GM19351 (cell line): ENCODE results near the gene KIF25.
"Not testable (repeated sequence)": the region's sequence is repeated elsewhere in the genome, so short reads cannot be mapped to it uniquely, and the experiment has no call there.

Source experiments
- ATAC-seq: cut with Tn5 transposase; IDR thresholded peaks from one replicate; pipeline ENCODE4 v1.9.1; 2021; ENCODE audit warnings: mild to moderate bottlenecking, moderate library complexity; ENCODE audit not compliant: unreplicated experiment

Gene KIF25

GRCh38 chr6:168062346-168063289 lies 65.1 kb downstream of the KIF25 start:
- ATAC-seq = no peak

GRCh38 chr6:168063431-168063830 lies 66.0 kb downstream of the KIF25 start:
- no peak for ATAC-seq

GRCh38 chr6:168064226-168064807 lies 66.8 kb downstream of the KIF25 start:
- no peak for ATAC-seq

- ATAC-seq = no peak
Observed at GRCh38 chr6:168067081-168067759, 69.7 kb downstream of the KIF25 start.

GRCh38 chr6:168070804-168071203 lies 73.3 kb downstream of the KIF25 start:
- ATAC-seq = no peak

- ATAC-seq = no peak
Observed at GRCh38 chr6:168071620-168072019, 74.1 kb downstream of the KIF25 start.

GRCh38 chr6:168072261-168072660 lies 74.8 kb downstream of the KIF25 start:
- no peak for ATAC-seq

- no peak for ATAC-seq
Observed at GRCh38 chr6:168072730-168073129, 75.3 kb downstream of the KIF25 start.

- no peak for ATAC-seq
Observed at GRCh38 chr6:168073937-168074730, 76.7 kb downstream of the KIF25 start.

GRCh38 chr6:168075216-168075615 lies 77.7 kb downstream of the KIF25 start:
- ATAC-seq = no peak

GRCh38 chr6:168075787-168076202 lies 78.3 kb downstream of the KIF25 start:
- no peak for ATAC-seq

- not testable (repeated sequence) for ATAC-seq
Observed at GRCh38 chr6:168077401-168077800, 79.9 kb downstream of the KIF25 start.

GRCh38 chr6:168078175-168078942 lies 80.9 kb downstream of the KIF25 start:
- ATAC-seq = no peak

- ATAC-seq = no peak
Observed at GRCh38 chr6:168078943-168079405, 81.5 kb downstream of the KIF25 start, which contains the start of gene FRMD1. Gene FRMD1 (minus strand): TSS chr6:168079212. CDS start chr6:168079094, 118 bp downstream.

GRCh38 chr6:168080393-168081077 lies 83.1 kb downstream of the KIF25 start:
- ATAC-seq = no peak

GRCh38 chr6:168081858-168082546 lies 84.5 kb downstream of the KIF25 start:
- ATAC-seq = no peak

GRCh38 chr6:168082860-168083513 lies 85.5 kb downstream of the KIF25 start:
- ATAC-seq = no peak

- no peak for ATAC-seq
Observed at GRCh38 chr6:168083514-168083885, 86.0 kb downstream of the KIF25 start.
